ENCODE measurements around the gene HLCS.

GRCh38 chr21:36955783-36956182 is 10.7 kb downstream of the HLCS start:
- TF ChIP-seq CTCF (optimal IDR thresholded peaks at IDR 0.05 in 1 of 3, IDR thresholded peaks at IDR 0.05 in 1 of 3, conservative IDR thresholded peaks at IDR 0.05 in 1 of 3; ENCODE audit: extremely low read depth in 1 of 3, insufficient read depth in 2 of 3, low read length in 3 of 3): no peak
- no peak for TF ChIP-seq EZH2 (IDR thresholded peaks at IDR 0.05; ENCODE audit: low read length)
